GM23338 (cell line): ENCODE results near the gene AK2.

Source experiments
- CREB1 ChIP-seq: fragments of 250-450 bp; sonication (Bioruptor Pico); IDR thresholded peaks from 2 replicates; pipeline ENCODE4 v1.5.0; 2020; ENCODE audit warnings: low read depth, mild to moderate bottlenecking, moderate library complexity
- CTCF ChIP-seq, 2 experiments: fragments of 200-600 bp in 1 of 2; sonication (generic) in 1 of 2; conservative IDR thresholded peaks; 2 replicates each; pipeline versions ENCODE4 v1.5.1 to v1.6.1; 2016 to 2017; ENCODE audit warnings: antibody characterized with exemption in 2 of 2, low read depth in 2 of 2, mild to moderate bottlenecking in 2 of 2, moderate library complexity in 1 of 2
- ETS1 ChIP-seq: IDR thresholded peaks from 2 replicates; pipeline ENCODE4 v1.6.1; 2016; ENCODE audit warnings: antibody characterized with exemption
- EZH2 ChIP-seq: fragments of 200-600 bp; sonication (generic); IDR thresholded peaks from one replicate; pipeline ENCODE4 v1.8.0; 2017; ENCODE audit warnings: antibody characterized with exemption, mild to moderate bottlenecking, low read depth; ENCODE audit not compliant: unreplicated experiment
- EZH2phosphoT487 ChIP-seq: fragments of 200-600 bp; sonication (generic); IDR thresholded peaks from one replicate; pipeline ENCODE4 v1.8.1; 2018; ENCODE audit warnings: antibody characterized with exemption; ENCODE audit not compliant: unreplicated experiment
- JUNB ChIP-seq: IDR thresholded peaks from one replicate; pipeline ENCODE4 v1.6.1; 2016; ENCODE audit warnings: antibody characterized with exemption; ENCODE audit not compliant: unreplicated experiment
- POLR2AphosphoS5 ChIP-seq: IDR thresholded peaks from 2 replicates; pipeline ENCODE4 v1.6.1; 2016; ENCODE audit warnings: antibody characterized with exemption, low read depth
- REST ChIP-seq: IDR thresholded peaks from one replicate; pipeline ENCODE4 v1.6.1; 2018; ENCODE audit warnings: antibody characterized with exemption; ENCODE audit not compliant: unreplicated experiment
- STAT1 ChIP-seq: IDR thresholded peaks from one replicate; pipeline ENCODE4 v1.6.1; 2016; ENCODE audit warnings: antibody characterized with exemption; ENCODE audit not compliant: unreplicated experiment
- ZNF114 ChIP-seq: fragments of 250-450 bp; sonication (Bioruptor Pico); IDR thresholded peaks from 2 replicates; pipeline ENCODE4 v1.5.0; 2020; ENCODE audit warnings: mild to moderate bottlenecking, moderate library complexity

GRCh38 chr1:33002006-33002405, 34.7 kb downstream of the AK2 start:
- TF ChIP-seq CTCF (conservative IDR thresholded peaks at IDR 0.05; ENCODE audit: low read depth in 2 of 2) (no peak), REST (no peak), EZH2 (no peak), POLR2AphosphoS5 (no peak), JUNB (no peak), EZH2phosphoT487 (no peak), CREB1 (CRISPR knock-in tag) (no peak), STAT1 (no peak), ETS1 (no peak), ZNF114 (CRISPR knock-in tag) (no peak)
